Stimulated activated CD4-positive, alpha-beta T cell treated with anti-CD3 and anti-CD28 coated beads, Interleukin-4, amount 100 ng/mL, for 4 hours (primary cell): ENCODE measurements around the gene PRSS36.
"Not testable (repeated sequence)": the region's sequence is repeated elsewhere in the genome, so short reads cannot be mapped to it uniquely, and the experiment has no call there.

Experiments
- DNase-seq, 2 experiments: peaks; one replicate each; pipeline ENCODE4 v3.0.0-alpha.2; 2020

PRSS36 gene

GRCh38 chr16:31118223-31119155 lies 31.4 kb downstream of the PRSS36 start:
- no peak for DNase-seq

GRCh38 chr16:31117384-31118222 lies 32.3 kb downstream of the PRSS36 start, which contains the start of gene KAT8:
Gene KAT8, plus strand, starts transcription at chr16:31117664. Its CDS starts 18 bp downstream, at chr16:31117682.
- peak; percentile 96 to 97 for DNase-seq

DNA sequence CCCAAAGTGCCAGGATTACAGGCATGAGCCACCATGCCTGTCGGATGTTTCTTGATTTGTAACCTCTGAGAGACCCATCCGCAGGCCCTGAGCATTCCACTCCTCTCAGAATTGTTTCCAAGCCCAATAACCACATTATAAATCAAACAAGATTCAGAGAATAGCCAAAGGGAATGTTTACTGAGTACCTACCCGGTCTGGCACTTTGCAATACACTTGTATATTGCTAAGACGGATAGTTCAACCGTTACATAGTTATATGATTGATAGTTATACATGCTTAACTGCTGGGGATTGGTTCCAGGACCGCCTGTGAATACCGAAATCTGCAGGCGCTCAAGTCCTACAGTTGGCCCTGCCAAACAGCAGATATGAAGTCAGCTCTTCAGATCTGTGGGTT lies 35.4 kb downstream of the PRSS36 start:
- no peak for DNase-seq

DNA sequence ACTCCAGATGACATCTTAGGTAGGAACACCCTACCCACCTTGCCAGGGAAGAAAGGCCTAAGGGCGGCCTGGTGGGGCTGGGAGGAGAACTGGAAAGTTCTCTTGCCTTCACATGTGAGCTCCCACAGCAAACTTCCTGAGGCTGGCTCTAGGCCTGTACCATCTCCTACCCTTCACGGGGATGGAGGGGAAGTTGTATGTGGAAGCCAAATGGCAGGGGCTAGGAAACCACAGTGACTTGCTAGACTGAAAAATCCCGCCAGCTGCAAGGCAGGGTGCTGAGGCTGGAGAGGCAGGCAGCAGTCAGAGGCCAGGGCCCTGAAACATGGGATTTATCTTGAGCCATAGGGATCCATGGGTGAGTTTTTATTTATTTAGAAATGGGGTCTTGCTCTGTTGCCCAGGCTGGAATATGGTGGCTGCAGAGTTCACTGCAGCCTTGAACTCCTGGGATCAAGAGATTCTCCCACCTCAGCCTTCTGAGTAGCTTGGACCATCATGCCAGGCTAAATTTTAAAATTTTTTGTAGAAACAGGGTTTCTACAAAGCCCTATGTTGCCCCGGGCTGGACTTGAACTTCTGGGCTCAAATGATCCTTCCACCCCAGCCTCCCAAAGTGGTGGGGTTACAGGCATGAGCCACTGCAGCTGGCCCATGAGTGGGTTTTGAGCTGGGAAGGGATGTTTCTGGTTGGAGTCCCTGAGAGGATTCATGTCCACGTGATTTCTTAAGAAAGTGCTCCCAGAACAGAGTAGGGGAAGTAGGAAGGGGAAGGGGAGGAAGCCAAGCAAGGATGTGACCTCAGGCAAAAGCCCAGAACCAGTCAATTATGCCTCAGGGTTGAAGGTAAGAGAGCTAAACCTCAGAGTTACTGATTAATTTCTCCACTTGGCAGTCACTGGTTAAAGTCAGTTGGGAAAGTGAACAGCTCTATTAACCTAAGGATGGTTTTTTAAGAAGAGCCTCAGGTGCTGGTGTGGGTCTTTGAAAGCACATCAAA lies 36.4 kb downstream of the PRSS36 start:
- DNase-seq, result no peak

GRCh38 chr16:31112711-31113110 lies 37.2 kb downstream of the PRSS36 start:
- DNase-seq, result no peak

DNA sequence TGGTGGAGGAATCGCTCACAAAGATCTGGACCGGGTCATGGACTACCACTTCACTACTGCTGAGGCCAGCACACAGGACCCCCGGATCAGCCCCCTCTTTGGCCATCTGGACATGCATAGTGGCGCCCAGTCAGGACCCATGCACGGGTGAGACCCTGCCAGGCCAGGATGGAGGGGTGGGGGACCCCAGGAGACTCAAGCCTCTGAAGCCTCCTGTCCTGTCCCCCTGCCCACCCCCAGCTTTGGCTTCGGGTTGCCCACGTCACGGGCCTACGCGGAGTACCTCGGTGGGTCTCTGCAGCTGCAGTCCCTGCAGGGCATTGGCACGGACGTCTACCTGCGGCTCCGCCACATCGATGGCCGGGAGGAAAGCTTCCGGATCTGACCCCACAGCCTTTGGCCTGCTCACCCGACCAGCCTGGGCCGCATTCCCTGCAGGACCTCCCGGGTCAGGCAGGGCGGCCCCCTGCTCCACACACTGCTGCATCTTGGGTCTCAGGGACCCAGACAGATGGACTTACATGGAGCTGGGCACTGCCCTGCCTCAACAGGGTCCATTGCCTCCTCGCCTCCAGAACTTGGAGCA lies 37.9 kb downstream of the PRSS36 start:
- DNase-seq, result no peak

GRCh38 chr16:31110106-31111034 lies 39.5 kb downstream of the PRSS36 start:
- DNase-seq, result no peak

- DNase-seq, result no peak
Observed at GRCh38 chr16:31109622-31110021, 40.2 kb downstream of the PRSS36 start.

DNA sequence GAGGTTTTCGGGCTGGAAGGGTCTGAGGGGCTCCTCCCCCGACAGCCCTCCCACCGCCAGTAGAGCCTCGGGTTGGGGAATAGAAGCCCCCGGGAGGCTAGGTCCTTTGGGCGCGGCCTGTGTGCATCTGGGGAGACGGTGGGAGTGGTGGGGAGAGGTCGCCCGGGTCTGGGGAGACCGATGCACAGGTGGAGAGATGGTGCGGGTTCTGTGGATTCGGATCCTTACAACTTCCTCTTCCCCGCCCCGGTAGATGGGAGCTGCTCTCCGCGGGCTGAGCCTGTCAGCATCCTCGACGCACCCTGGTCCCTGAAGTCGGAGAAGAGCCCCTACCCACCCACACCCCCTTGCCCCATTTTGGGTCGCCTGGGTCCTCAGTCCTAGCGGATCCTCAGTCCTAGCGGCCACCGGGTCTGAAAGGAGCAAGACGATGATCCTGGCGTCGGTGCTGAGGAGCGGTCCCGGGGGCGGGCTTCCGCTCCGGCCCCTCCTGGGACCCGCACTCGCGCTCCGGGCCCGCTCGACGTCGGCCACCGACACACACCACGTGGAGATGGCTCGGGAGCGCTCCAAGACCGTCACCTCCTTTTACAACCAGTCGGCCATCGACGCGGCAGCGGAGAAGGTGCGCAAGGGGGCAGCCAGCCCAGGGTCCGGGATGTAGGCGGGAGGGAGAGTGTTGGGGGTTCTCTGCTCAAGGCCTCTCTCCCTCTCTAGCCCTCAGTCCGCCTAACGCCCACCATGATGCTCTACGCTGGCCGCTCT lies 40.9 kb downstream of the PRSS36 start:
- no peak for DNase-seq

GRCh38 chr16:31108035-31108793 lies 41.7 kb downstream of the PRSS36 start, which contains the start of gene BCKDK:
Gene BCKDK, plus strand, starts transcription at chr16:31108386. Its CDS starts 838 bp downstream, at chr16:31109224.
- DNase-seq, result peak; percentile 61 to 75

GRCh38 chr16:31107465-31107867 lies 42.4 kb downstream of the PRSS36 start:
- no peak for DNase-seq

GRCh38 chr16:31106509-31107464 lies 43.1 kb downstream of the PRSS36 start:
- no peak for DNase-seq

- peak; percentile 66 to 81 for DNase-seq
Observed at GRCh38 chr16:31105677-31106213, 44.1 kb downstream of the PRSS36 start.

DNA sequence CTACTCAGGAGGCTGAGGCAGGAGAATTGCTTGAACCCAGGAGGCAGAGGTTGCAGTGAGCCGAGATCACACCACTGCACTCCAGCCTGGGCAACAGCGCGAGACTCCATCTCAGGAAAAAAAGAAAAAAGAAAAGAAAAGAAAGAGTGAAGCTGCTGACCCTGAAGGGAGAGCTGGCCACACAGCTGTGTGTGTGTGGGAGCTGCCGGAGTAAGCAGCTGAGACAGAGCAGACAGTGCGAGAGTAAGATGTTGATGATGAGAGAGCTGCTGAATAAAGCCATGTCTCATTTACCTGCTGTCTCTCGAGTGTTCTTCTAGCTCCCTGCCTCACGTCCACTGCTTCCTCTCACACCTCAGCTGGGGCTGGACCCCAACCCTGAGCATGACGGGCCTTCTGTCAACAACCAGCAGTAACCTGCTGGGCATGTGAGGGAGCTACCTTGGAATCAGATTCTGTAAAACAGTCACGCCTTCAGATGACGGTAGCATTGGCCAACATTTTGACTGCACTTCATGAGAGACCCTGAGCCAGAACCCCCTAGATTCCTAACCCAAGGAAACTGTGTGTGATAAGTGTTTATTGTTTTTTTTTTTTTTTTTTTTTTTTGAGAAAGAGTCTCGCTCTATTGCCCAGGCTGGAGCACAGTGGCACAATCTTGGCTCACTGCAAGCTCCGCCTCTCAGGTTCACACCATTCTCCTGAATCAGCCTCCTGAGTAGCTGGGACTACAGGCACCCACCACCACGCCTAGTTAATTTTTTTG lies 48.8 kb downstream of the PRSS36 start:
- DNase-seq, result not testable (repeated sequence)

GRCh38 chr16:31099860-31100638 lies 49.8 kb downstream of the PRSS36 start:
- no peak for DNase-seq
